ENCODE results near the gene MYH6. TPM values are rescaled to one million over a fixed set of nuclear protein-coding genes. Genes with fewer than 3 reads are reported as not detected.

The MYH6 gene
- total RNA-seq, 2 experiments from 2014 or later = not detected

DNA sequence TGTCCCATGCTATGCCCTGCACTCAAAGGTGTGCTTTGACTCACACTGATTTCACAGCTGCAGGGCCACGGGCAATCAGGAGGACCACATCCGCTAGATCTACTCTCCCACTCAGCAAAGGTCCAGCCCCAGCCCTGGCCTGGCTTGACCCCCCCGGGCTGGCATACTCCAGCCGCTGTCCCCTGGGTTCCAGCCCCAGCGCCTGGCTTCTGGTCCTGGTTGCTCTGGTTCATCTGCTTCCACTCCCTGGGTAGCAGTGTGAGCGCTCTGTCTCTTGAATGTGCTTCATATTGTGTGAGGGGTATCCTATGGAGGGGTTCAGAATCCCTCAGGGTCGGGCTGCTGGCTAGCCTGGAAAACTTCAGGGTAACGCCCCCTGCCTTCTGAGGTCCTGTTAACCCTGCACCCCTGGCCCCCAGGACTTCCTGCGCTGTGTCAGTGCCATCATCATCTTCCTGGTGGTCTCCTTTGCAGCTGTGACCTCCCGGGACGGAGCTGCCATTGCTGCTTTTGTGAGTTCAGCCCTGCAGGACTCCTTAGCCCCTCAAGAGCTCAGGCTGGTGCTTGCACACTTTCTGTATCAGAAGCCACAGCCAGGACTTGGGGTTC lies 29.4 kb downstream of the MYH6 start:
- Mint-ChIP-seq H3K9me3 (no peaks in the 10 kb centered on the region), H3K4me1 (ENCODE audit: low read depth) (no peaks in the 10 kb centered on the region), H3K36me3 (ENCODE audit: low read depth) (no peaks in the 10 kb centered on the region), H3K27me3 (no peaks in the 10 kb centered on the region), H3K4me3 (no peak overlapping the region), H3K27ac (no peak overlapping the region)
- TF ChIP-seq, protein P1, sequence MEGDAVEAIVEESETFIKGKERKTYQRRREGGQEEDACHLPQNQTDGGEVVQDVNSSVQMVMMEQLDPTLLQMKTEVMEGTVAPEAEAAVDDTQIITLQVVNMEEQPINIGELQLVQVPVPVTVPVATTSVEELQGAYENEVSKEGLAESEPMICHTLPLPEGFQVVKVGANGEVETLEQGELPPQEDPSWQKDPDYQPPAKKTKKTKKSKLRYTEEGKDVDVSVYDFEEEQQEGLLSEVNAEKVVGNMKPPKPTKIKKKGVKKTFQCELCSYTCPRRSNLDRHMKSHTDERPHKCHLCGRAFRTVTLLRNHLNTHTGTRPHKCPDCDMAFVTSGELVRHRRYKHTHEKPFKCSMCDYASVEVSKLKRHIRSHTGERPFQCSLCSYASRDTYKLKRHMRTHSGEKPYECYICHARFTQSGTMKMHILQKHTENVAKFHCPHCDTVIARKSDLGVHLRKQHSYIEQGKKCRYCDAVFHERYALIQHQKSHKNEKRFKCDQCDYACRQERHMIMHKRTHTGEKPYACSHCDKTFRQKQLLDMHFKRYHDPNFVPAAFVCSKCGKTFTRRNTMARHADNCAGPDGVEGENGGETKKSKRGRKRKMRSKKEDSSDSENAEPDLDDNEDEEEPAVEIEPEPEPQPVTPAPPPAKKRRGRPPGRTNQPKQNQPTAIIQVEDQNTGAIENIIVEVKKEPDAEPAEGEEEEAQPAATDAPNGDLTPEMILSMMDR (IDR thresholded peaks at IDR 0.05) = no peak
- no peak for DNase-seq
- CTCF ChIA-PET = interaction anchor here (1.1 to 4.5 kb wide), 14 partner anchors 9 to 259 kb away, joined by 3 to 86 read pairs (median 16); partner anchors contain the start of genes PABPN1 and SLC22A17
- POLR2A ChIA-PET = interaction anchor here (2.5 kb wide), 1 partner anchor 52 kb away, joined by 11 read pairs; no protein-coding TSS in a partner anchor
- intact Hi-C loops (cut with micrococcal nuclease) = no loop called here
- no peak for ATAC-seq

- Mint-ChIP-seq H3K36me3 (ENCODE audit: low read depth) (no peaks in the 10 kb centered on the region), H3K9me3 (no peaks in the 10 kb centered on the region), H3K27ac (no peak overlapping the region), H3K4me1 (ENCODE audit: low read depth) (no peaks in the 10 kb centered on the region), H3K27me3 (no peaks in the 10 kb centered on the region), H3K4me3 (no peak overlapping the region)
- ATAC-seq (no peak), DNase-seq (no peak)
- intact Hi-C loops (cut with micrococcal nuclease) = no loop called here
- CTCF ChIA-PET = interaction anchor here (0.8 to 3.1 kb wide), 6 partner anchors 10 to 257 kb away, joined by 3 to 29 read pairs (median 6); partner anchors contain the start of gene PABPN1
- POLR2A ChIA-PET = no interaction called here
- TF ChIP-seq, protein P1 (IDR thresholded peaks at IDR 0.05) = no peak
Observed at GRCh38 chr14:23377573-23378563, 30.2 kb downstream of the MYH6 start.

DNA sequence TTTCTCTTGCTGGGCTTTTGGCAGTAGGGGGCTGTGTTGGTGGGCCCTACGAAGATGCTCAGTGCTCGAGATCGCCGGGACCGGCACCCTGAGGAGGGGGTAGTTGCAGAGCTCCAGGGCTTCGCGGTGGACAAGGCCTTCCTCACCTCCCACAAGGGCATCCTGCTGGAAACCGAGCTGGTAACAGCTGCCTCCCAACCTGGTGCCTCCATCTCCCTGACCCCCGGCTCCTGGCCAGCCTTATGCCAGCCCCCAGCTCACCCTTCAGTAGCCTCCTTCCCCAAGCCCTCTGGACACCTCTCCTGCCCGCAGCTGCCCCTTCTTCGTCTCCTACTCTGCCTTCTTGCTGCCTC lies 30.9 kb downstream of the MYH6 start:
- Mint-ChIP-seq H3K4me3 (no peak overlapping the region), H3K27ac (no peak overlapping the region)
- CTCF ChIA-PET = interaction anchor here (0.8 to 2.2 kb wide), 4 partner anchors 9 to 82 kb away, joined by 3 to 6 read pairs (median 4); partner anchors contain the start of gene PABPN1

DNA sequence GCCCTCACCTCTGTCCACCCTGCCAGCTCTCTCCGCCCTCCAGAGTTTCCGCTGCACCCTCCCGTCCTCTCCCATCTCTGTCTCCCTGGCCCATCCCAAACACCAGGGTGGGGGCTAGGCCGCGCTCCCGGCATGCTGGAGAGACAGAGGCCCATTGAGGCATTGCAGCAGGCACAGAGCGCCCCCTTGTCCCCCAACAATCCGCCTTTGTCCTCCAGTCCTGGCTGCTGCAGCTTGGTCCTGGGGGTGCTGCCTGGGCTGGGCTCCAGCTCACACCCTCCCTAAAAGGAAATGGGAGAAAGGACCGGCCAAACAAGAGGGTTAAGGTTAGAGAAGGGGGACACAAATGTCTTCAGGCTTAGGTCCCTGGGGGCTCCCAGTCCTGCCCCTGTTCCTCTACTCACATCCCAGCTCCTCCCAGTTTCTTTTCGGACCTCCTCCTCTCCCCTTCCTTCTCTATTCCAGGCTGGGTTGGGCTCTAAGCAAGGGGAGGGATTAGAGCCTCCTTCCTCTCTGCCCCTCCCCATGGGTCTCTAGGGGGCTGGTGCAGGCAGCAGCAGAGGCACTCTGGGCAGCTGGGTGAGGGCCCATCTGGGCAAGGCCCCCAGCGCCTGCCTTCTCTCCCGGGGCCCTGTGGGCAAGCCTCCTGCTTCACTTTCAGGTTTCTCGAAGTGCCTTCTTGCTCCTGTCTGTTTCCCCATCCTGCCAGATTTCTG lies 31.4 kb downstream of the MYH6 start, which contains the start of gene CMTM5:
CMTM5 (plus strand) TSS at position 565 of the 716 bp plus-strand sequence. CDS start 206 bp downstream, outside the sequence.
- no peaks in the 10 kb centered on the region for H3K27me3 Mint-ChIP-seq
- DNase-seq (no peak), ATAC-seq (no peak)
- ChIA-PET POLR2A (no interaction called here), CTCF (interaction anchor here (0.6 to 2.2 kb wide), 6 partner anchors 9 to 112 kb away, joined by 3 to 6 read pairs (median 4); partner anchors contain the start of gene PABPN1)
- TF ChIP-seq, protein P1 (IDR thresholded peaks at IDR 0.05) = no peak
- no peak within 1 kb of the TSS for H3K27ac Mint-ChIP-seq
- H3K36me3 Mint-ChIP-seq (ENCODE audit: low read depth) = no peaks in the 10 kb centered on the region
- intact Hi-C loops (cut with micrococcal nuclease) = no loop called here
- no peak within 1 kb of the TSS for H3K4me3 Mint-ChIP-seq
- H3K4me1 Mint-ChIP-seq (ENCODE audit: low read depth) = no peaks in the 10 kb centered on the region
- no peaks in the 10 kb centered on the region for H3K9me3 Mint-ChIP-seq

More for the DNA sequence above, 30.9 kb downstream of the MYH6 start:
- TF ChIP-seq, protein P1 (IDR thresholded peaks at IDR 0.05) = no peak
- POLR2A ChIA-PET = no interaction called here
- Mint-ChIP-seq H3K9me3 (no peaks in the 10 kb centered on the region), H3K4me1 (ENCODE audit: low read depth) (no peaks in the 10 kb centered on the region), H3K36me3 (ENCODE audit: low read depth) (no peaks in the 10 kb centered on the region), H3K27me3 (no peaks in the 10 kb centered on the region)
- intact Hi-C loops (cut with micrococcal nuclease) = no loop called here
- DNase-seq = no peak
- no peak for ATAC-seq

Data from activated CD8-positive, alpha-beta T cell treated with anti-CD3 and anti-CD28 coated beads for 36 hours (primary cell).